ENCODE data around the gene IFI27. TPM values are rescaled to one million over a fixed set of nuclear protein-coding genes. Genes with fewer than 3 reads are reported as not detected.

The IFI27 gene
- total and polyA plus RNA-seq, 2 donors (not counting 1 experiment from before 2014, with no cell fraction given) = 0.15 to 0.81 TPM

DNA sequence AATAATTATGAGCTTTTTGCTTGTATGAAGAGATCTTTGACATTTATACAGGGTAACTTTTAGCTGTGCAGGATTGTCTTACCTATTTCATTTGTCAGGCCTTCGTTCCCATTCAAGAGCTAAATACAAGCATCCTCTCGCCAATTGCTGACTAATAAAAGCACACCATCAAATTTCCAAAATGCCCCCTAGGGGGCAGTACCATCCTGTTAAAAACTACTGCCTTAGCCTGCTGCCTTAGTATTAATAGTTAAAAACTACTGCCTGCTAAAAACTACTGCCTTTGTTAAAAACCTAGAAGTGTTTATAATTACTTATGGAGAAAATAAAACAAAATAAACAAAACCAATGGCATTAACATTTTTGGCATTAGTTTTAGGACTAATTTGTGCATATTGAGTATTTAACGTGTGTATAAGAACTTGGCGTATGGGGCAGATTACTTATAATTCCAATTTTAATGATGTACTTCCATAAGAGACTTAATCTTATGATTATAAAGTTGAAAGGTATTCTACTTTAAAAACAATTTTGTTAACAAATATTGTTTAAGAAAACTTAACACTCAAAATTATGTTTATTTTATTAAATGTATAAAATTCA lies 21.9 kb downstream of the IFI27 start:
- intact Hi-C loops (cut with micrococcal nuclease) = loop anchor here (1.0 to 10.0 kb wide), 5 partner anchors 48 to 1178 kb away; no protein-coding TSS in a partner anchor
- Histone ChIP-seq H3K9me3 (ENCODE audit: control extremely low read depth in 1 of 3, control insufficient read depth in 2 of 3, insufficient read depth in 1 of 3, low read length in 2 of 3) (peaks cover 2 to 4% (median 3%) of the 10 kb centered on the region in 3 donors), H3K36me3 (replicated peaks in 1 of 2; ENCODE audit: control extremely low read depth in 1 of 2, control insufficient read depth in 1 of 2, extremely low read depth in 1 of 2, insufficient read depth in 2 of 2, low read length in 1 of 2) (no peaks in the 10 kb centered on the region), H3K4me2 (replicated peaks; ENCODE audit: low read depth, low read length, poor library complexity, severe bottlenecking) (no peak overlapping the region), H3K9ac (ENCODE audit: low read length) (no peak overlapping the region), H4K20me1 (ENCODE audit: control insufficient read depth, insufficient read depth, low read length, poor library complexity, severe bottlenecking) (no peaks in the 10 kb centered on the region), H3K79me2 (ENCODE audit: control insufficient read depth, insufficient read depth, low read length) (no peaks in the 10 kb centered on the region), H3K27ac (ENCODE audit: low read length in 2 of 2) (no peak overlapping the region), H3K27me3 (replicated peaks in 1 of 4; ENCODE audit: control extremely low read depth in 1 of 4, control insufficient read depth in 3 of 4, insufficient read depth in 4 of 4, low read length in 3 of 4) (peaks cover 0 to 10% (median 1%) of the 10 kb centered on the region in 4 experiments), H3K4me1 (ENCODE audit: control insufficient read depth in 2 of 2, insufficient read depth in 2 of 2, low read length in 2 of 2) (peaks cover 12 to 21% of the 10 kb centered on the region in 2 donors), H3K4me3 (ENCODE audit: control extremely low read depth in 1 of 5, extremely low read depth in 1 of 5, insufficient read depth in 1 of 5, low read depth in 2 of 5, low read length in 4 of 5) (no peak overlapping the region), H2AFZ (ENCODE audit: insufficient read depth, low read depth, low read length, poor library complexity, severe bottlenecking) (no peak overlapping the region)
- H3K4me1 Mint-ChIP-seq = peaks cover 17% of the 10 kb centered on the region
- H3K4me3 Mint-ChIP-seq = peak overlapping the region; percentile 2
- ChIA-PET POLR2A (no interaction called here), CTCF (interaction anchor here (0.6 to 4.0 kb wide), 22 partner anchors 10 to 1027 kb away, joined by 3 to 39 read pairs (median 4); partner anchors contain the start of genes CCDC197, DDX24 and IFI27L1)
- DNase-seq = peak; percentile 71
- H3K9me3 Mint-ChIP-seq (ENCODE audit: insufficient read depth) = no peaks in the 10 kb centered on the region
- H3K27me3 Mint-ChIP-seq = peaks cover 23% of the 10 kb centered on the region
- H3K27ac Mint-ChIP-seq = no peak overlapping the region
- no peak for ATAC-seq (ENCODE audit: low read depth)
- 0% methylated on average over 2 of the region's 4 CpGs for WGBS (ENCODE audit: insufficient coverage)
- TF ChIP-seq EZH2 (IDR thresholded peaks at IDR 0.05; ENCODE audit: borderline replicate concordance, insufficient read depth, low read depth, low read length, poor library complexity, severe bottlenecking) = no peak
- TF ChIP-seq, protein P1, sequence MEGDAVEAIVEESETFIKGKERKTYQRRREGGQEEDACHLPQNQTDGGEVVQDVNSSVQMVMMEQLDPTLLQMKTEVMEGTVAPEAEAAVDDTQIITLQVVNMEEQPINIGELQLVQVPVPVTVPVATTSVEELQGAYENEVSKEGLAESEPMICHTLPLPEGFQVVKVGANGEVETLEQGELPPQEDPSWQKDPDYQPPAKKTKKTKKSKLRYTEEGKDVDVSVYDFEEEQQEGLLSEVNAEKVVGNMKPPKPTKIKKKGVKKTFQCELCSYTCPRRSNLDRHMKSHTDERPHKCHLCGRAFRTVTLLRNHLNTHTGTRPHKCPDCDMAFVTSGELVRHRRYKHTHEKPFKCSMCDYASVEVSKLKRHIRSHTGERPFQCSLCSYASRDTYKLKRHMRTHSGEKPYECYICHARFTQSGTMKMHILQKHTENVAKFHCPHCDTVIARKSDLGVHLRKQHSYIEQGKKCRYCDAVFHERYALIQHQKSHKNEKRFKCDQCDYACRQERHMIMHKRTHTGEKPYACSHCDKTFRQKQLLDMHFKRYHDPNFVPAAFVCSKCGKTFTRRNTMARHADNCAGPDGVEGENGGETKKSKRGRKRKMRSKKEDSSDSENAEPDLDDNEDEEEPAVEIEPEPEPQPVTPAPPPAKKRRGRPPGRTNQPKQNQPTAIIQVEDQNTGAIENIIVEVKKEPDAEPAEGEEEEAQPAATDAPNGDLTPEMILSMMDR (IDR thresholded peaks at IDR 0.05) = peak; percentile 94

DNA sequence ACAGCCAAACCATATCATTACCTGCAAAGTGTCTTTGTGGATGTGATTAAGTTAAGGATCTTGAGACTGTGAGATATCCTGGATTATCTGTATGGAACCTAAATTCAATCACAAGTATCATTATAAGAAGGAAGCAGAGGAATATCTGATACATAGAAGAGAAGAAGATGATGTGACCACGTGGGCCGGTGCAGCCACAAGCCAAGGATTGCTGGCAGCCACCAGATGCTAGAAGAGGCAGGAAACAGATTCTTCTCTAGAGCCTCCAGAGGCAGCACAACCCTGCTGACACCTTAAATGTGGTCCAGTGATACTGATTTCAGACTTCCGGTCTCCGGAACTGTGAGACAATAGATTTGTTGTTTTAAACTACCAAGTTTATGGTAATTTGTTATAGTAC lies 24.9 kb downstream of the IFI27 start:
- POLR2A ChIA-PET = no interaction called here
- intact Hi-C loops (cut with micrococcal nuclease) = loop anchor here (10.0 kb wide), 1 partner anchor 1181 kb away; no protein-coding TSS in a partner anchor
- Histone ChIP-seq H3K79me2 (ENCODE audit: control insufficient read depth, insufficient read depth, low read length) (no peaks in the 10 kb centered on the region), H4K20me1 (ENCODE audit: control insufficient read depth, insufficient read depth, low read length, poor library complexity, severe bottlenecking) (no peaks in the 10 kb centered on the region), H3K9ac (ENCODE audit: low read length) (no peak overlapping the region), H3K4me1 (ENCODE audit: control insufficient read depth in 2 of 2, insufficient read depth in 2 of 2, low read length in 2 of 2) (peaks cover 0 to 3% of the 10 kb centered on the region in 2 donors), H3K36me3 (replicated peaks in 1 of 2; ENCODE audit: control extremely low read depth in 1 of 2, control insufficient read depth in 1 of 2, extremely low read depth in 1 of 2, insufficient read depth in 2 of 2, low read length in 1 of 2) (no peaks in the 10 kb centered on the region), H3K27me3 (replicated peaks in 1 of 4; ENCODE audit: control extremely low read depth in 1 of 4, control insufficient read depth in 3 of 4, insufficient read depth in 4 of 4, low read length in 3 of 4) (peaks cover 0 to 11% (median 1%) of the 10 kb centered on the region in 4 experiments), H3K4me2 (replicated peaks; ENCODE audit: low read depth, low read length, poor library complexity, severe bottlenecking) (no peak overlapping the region), H3K27ac (ENCODE audit: low read length in 2 of 2) (no peak overlapping the region), H2AFZ (ENCODE audit: insufficient read depth, low read depth, low read length, poor library complexity, severe bottlenecking) (no peak overlapping the region), H3K9me3 (ENCODE audit: control extremely low read depth in 1 of 3, control insufficient read depth in 2 of 3, insufficient read depth in 1 of 3, low read length in 2 of 3) (peaks cover 2 to 4% (median 3%) of the 10 kb centered on the region in 3 donors), H3K4me3 (ENCODE audit: control extremely low read depth in 1 of 5, extremely low read depth in 1 of 5, insufficient read depth in 1 of 5, low read depth in 2 of 5, low read length in 4 of 5) (no peak overlapping the region)
- Mint-ChIP-seq H3K4me3 (no peak overlapping the region), H3K4me1 (peaks cover 2% of the 10 kb centered on the region), H3K9me3 (ENCODE audit: insufficient read depth) (no peaks in the 10 kb centered on the region), H3K27ac (no peak overlapping the region), H3K27me3 (peaks cover 27% of the 10 kb centered on the region)
- no peak for ATAC-seq (ENCODE audit: low read depth)
- CTCF ChIA-PET = interaction anchor here (2.1 to 9.4 kb wide), 2 partner anchors 45 to 100 kb away, joined by 30 to 195 read pairs; no protein-coding TSS in a partner anchor
- 75% methylated on average over 2 of the region's 4 CpGs for WGBS (ENCODE audit: insufficient coverage)
- TF ChIP-seq, protein P1 (IDR thresholded peaks at IDR 0.05) = no peak
- no peak for TF ChIP-seq EZH2 (IDR thresholded peaks at IDR 0.05; ENCODE audit: borderline replicate concordance, insufficient read depth, low read depth, low read length, poor library complexity, severe bottlenecking)
- no peak for DNase-seq

Data from B cell (primary cell).